Astrocyte of the cerebellum (primary cell): ENCODE measurements around the gene PSME4.

Experiments
- DNase-seq: peaks from one replicate; pipeline ENCODE4 v3.0.0-alpha.2; 2011; ENCODE audit warnings: low read depth
- H3K4me3 ChIP-seq: 2 replicates; pipeline ENCODE4 v1.5.1; 2011; ENCODE audit warnings: mild to moderate bottlenecking, low read depth, low read length, moderate library complexity
- in situ Hi-C: cut with HindIII; loops from 2 replicates; pipeline ENCODE4 v1.10.0; 2017; ENCODE audit warnings: low sequenced_read_pairs
- TF ChIP-seq, protein P1 (sequence below): IDR thresholded peaks from 2 replicates; pipeline ENCODE4 v1.5.1; 2012; ENCODE audit warnings: low read length, low read depth, moderate library complexity, mild to moderate bottlenecking; ENCODE audit errors: missing control alignments

Gene PSME4

GRCh38 chr2:53989210-53989862 is 18.5 kb upstream of the PSME4 start:
- in situ Hi-C loops: no loop called here
- TF ChIP-seq, protein P1, sequence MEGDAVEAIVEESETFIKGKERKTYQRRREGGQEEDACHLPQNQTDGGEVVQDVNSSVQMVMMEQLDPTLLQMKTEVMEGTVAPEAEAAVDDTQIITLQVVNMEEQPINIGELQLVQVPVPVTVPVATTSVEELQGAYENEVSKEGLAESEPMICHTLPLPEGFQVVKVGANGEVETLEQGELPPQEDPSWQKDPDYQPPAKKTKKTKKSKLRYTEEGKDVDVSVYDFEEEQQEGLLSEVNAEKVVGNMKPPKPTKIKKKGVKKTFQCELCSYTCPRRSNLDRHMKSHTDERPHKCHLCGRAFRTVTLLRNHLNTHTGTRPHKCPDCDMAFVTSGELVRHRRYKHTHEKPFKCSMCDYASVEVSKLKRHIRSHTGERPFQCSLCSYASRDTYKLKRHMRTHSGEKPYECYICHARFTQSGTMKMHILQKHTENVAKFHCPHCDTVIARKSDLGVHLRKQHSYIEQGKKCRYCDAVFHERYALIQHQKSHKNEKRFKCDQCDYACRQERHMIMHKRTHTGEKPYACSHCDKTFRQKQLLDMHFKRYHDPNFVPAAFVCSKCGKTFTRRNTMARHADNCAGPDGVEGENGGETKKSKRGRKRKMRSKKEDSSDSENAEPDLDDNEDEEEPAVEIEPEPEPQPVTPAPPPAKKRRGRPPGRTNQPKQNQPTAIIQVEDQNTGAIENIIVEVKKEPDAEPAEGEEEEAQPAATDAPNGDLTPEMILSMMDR: no peak
- H3K4me3 ChIP-seq: no peak overlapping the region
- no peak for DNase-seq

DNA sequence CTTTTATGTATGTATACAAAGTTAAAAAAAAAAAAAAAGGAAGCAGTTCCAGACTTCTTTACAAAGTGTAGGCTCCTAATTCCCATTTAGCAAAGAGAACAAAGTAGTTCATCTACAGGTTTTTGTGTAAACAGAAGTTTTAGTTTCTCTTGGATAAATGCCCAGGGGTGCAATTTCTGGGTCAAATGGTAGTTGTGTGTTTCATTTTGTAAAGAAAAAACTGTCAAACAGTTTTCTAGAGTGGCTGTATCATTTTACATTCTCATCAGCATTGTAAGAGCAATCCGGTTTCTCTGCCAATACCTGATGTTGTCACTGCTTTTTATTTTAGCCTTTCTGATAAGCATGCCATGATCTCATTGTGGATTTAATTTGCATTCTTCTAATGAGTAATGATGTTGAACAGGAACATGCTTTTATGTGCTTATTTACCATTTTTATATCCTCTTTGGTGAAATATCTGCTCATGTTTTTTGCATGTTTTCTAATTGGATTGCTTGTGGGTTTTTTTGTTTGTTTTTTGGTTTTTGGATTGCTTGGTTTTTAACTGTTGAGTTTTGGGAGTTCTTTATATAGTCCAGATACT is 16.6 kb upstream of the PSME4 start:
- peak; percentile 71 for DNase-seq
- TF ChIP-seq, protein P1: no peak
- in situ Hi-C loops: no loop called here
- no peak overlapping the region for H3K4me3 ChIP-seq

DNA sequence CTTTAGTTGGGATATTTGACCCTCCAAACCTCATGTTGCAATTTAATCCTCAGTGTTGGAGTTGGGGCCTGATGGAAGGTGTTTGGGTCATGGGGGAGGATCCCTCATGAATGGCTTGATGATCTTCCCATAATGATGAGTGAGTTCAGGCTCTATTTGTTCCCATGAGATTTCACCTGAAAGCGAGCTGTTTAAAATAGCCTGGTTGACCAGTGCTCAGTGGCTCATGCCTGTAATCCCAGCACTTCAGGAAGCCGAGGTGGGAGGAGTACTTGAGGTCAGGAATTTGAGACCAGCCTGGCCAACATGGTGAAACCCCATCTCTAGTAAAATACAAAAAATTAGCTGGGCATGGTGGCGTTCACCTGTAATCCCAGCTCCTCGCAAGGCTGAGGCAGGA is 14.9 kb upstream of the PSME4 start:
- no peak overlapping the region for H3K4me3 ChIP-seq
- DNase-seq: no peak
- TF ChIP-seq, protein P1: no peak
- in situ Hi-C loops: no loop called here

GRCh38 chr2:53969968-53970723 is 647 bp downstream of the PSME4 start:
- no peak for DNase-seq
- TF ChIP-seq, protein P1: no peak
- peak overlapping the region; percentile 95 for H3K4me3 ChIP-seq
- in situ Hi-C loops: no loop called here

DNA sequence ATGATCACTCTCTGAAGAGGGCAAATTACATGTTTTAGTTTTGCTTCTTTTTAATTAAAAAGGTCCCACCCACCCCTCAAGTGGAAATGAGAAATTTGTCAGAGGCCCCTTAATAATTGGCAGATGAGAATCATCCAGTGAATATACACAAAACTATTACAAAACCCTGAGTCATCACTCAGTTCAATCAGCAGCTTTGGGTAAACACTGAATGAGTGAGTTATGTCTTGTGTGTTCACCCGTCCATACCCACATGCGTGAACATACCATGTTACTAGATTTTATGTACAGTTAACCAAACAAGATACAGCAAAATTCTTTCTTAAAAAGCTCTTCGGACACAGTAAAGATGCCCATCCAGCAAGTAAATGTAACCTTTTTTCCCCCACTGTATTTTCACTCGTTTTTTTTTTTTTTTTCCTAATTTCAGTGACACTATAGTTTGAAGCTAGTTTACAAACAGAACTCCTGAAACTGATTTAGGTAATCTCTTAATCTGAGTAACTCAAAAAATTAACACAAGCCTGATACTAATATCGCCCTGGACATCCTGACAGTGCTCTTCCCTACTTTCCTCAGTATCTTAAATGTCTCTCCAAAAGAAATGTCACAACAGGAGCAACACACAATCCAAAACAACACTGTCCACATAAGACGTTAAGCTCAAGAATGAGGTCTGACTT is 1.4 kb downstream of the PSME4 start:
- peak overlapping the region; percentile 95 for H3K4me3 ChIP-seq
- DNase-seq: no peak
- TF ChIP-seq, protein P1: no peak
- in situ Hi-C loops: no loop called here

- TF ChIP-seq, protein P1: no peak
- no peak for DNase-seq
- no peak overlapping the region for H3K4me3 ChIP-seq
- in situ Hi-C loops: no loop called here
Observed at GRCh38 chr2:53964987-53965687, 5.7 kb downstream of the PSME4 start.
